ENCODE results near the gene LRRC4C.

- TF ChIP-seq TCF7L2 (IDR thresholded peaks at IDR 0.05; ENCODE audit: low read depth, low read length), result no peak
- no peak for TF ChIP-seq CTCF (IDR thresholded peaks at IDR 0.05)
- TF ChIP-seq SIN3A (IDR thresholded peaks at IDR 0.05; ENCODE audit: borderline replicate concordance, insufficient read depth, low read depth, low read length), result no peak
Measured at GRCh38 chr11:40228662-40229061, 1230.8 kb downstream of the LRRC4C start.

Data from Panc1 (cell line).